Measurements from ENCODE around the gene NRG3. TPM values are rescaled to one million over a fixed set of nuclear protein-coding genes. Genes with fewer than 3 reads are reported as not detected.

NRG3 gene
- total and polyA plus RNA-seq, 2 of the 4 experiments (the other 2 are of a cell fraction) = not detected

DNA sequence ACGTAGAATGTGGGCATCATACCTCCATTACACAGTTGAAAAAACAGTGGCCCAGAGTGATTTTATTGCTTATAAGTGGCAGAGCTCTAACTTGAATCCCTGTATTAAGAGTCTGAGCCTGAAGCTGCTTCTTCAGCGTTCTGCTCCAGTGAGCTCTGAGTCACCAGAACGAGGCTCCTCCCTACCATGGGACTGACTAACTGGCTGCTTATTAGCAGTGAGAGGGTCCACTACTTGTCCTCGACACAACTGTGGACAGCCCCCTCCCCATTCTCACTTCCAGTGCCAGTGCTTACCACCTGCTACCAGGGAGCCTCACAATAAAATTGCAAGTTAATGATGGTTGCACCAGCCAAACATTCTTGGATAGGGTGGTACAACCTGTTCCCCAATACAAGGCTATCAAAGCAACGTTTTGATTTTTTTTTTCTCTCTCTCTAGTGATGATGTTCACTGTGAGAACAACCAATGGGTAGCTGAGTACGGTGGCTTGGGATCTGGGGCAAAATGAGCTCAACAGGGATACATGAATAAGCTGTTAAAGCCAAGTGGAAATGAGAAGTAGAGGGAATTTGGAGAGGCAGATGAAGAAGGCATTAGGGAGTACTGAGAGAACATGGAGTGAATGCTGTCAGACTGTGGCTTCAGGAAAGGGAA is 2.7 kb upstream of the NRG3 start:
- in situ Hi-C loops (cut with MboI; ENCODE audit: low sequenced_read_pairs) (no loop called here), intact Hi-C loops (cut with micrococcal nuclease) (no loop called here), dilution Hi-C loops (cut with HindIII; ENCODE audit: low sequenced_read_pairs, unreplicated experiment) (no loop called here)
- ATAC-seq (ENCODE audit: low read depth) (no peak), DNase-seq (no peak)
- Histone ChIP-seq H3K4me2 (ENCODE audit: low read depth, low read length) (no peak overlapping the region), H2AK5ac (ENCODE audit: low read depth, low read length) (no peak overlapping the region), H4K20me1 (ENCODE audit: insufficient read depth, low read length) (no peaks in the 10 kb centered on the region), H3K14ac (replicated peaks; ENCODE audit: low read depth, low read length) (no peak overlapping the region), H3K27me3 (ENCODE audit: control insufficient read depth, insufficient read depth, low read length) (peaks cover 11% of the 10 kb centered on the region; the same call in 1 of the 2 replicates), H3K9me1 (ENCODE audit: insufficient read depth, low read length) (no peaks in the 10 kb centered on the region), H3K23ac (ENCODE audit: low read depth, low read length) (no peak overlapping the region), H2BK5ac (ENCODE audit: low read depth, low read length, poor library complexity, severe bottlenecking) (no peak overlapping the region), H3K9ac (ENCODE audit: low read depth, low read length) (no peak overlapping the region), H3K4ac (ENCODE audit: low read depth, low read length) (no peak overlapping the region), H3K27ac (ENCODE audit: insufficient read depth, low read length) (no peak overlapping the region), H4K91ac (ENCODE audit: insufficient read depth, low read depth, low read length) (no peak overlapping the region), H2AK9ac (replicated peaks; ENCODE audit: low read depth, low read length, poor library complexity) (no peak overlapping the region), H4K8ac (ENCODE audit: low read depth in 2 of 2, low read length in 2 of 2) (no peak overlapping the region), H3K4me1 (ENCODE audit: control insufficient read depth, insufficient read depth, low read length) (no peaks in the 10 kb centered on the region), H3K9me3 (ENCODE audit: control insufficient read depth, insufficient read depth, low read length) (no peaks in the 10 kb centered on the region; the same call in 1 of the 2 replicates), H3K56ac (ENCODE audit: extremely low read depth, insufficient read depth, low read length) (no peak overlapping the region), H2BK15ac (ENCODE audit: low read depth, low read length) (no peak overlapping the region), H2AFZ (replicated peaks; ENCODE audit: low read length, poor library complexity) (no peak overlapping the region), H2BK20ac (ENCODE audit: low read depth, low read length) (no peak overlapping the region), H3K18ac (ENCODE audit: low read depth, low read length) (no peak overlapping the region), H3K36me3 (ENCODE audit: control insufficient read depth, insufficient read depth, low read length) (no peaks in the 10 kb centered on the region), H3K4me3 (ENCODE audit: insufficient read depth, low read depth, low read length) (no peak overlapping the region), H3K79me1 (ENCODE audit: low read depth in 1 of 2, low read length in 2 of 2) (no peaks in the 10 kb centered on the region), H4K5ac (ENCODE audit: low read depth, low read length) (no peak overlapping the region), H2BK120ac (ENCODE audit: low read depth, low read length) (no peak overlapping the region)
- no TSS peak for BruUV-seq (replicated peaks)
- no peak for TF ChIP-seq SMC3 (IDR thresholded peaks at IDR 0.05; ENCODE audit: low read depth, low read length)
- no peak for TF ChIP-seq ELK1 (IDR thresholded peaks at IDR 0.05; ENCODE audit: borderline replicate concordance, low read depth, low read length)
- ChIA-PET POLR2A (ENCODE audit: unreplicated experiment) (no interaction called here), CTCF (no interaction called here)
- WGBS, 2 experiments (ENCODE audit: extremely low coverage in 2 of 2, insufficient read length in 1 of 2) = 33% methylated on average over 1 of the region's 6 CpGs; no CpG with 5 or more reads in 1 of the 2 experiments

All from IMR-90 (cell line).